ENCODE data around the gene MON2.
"Not testable (repeated sequence)": the region's sequence is repeated elsewhere in the genome, so short reads cannot be mapped to it uniquely, and the experiment has no call there.

Gene MON2, protein sequence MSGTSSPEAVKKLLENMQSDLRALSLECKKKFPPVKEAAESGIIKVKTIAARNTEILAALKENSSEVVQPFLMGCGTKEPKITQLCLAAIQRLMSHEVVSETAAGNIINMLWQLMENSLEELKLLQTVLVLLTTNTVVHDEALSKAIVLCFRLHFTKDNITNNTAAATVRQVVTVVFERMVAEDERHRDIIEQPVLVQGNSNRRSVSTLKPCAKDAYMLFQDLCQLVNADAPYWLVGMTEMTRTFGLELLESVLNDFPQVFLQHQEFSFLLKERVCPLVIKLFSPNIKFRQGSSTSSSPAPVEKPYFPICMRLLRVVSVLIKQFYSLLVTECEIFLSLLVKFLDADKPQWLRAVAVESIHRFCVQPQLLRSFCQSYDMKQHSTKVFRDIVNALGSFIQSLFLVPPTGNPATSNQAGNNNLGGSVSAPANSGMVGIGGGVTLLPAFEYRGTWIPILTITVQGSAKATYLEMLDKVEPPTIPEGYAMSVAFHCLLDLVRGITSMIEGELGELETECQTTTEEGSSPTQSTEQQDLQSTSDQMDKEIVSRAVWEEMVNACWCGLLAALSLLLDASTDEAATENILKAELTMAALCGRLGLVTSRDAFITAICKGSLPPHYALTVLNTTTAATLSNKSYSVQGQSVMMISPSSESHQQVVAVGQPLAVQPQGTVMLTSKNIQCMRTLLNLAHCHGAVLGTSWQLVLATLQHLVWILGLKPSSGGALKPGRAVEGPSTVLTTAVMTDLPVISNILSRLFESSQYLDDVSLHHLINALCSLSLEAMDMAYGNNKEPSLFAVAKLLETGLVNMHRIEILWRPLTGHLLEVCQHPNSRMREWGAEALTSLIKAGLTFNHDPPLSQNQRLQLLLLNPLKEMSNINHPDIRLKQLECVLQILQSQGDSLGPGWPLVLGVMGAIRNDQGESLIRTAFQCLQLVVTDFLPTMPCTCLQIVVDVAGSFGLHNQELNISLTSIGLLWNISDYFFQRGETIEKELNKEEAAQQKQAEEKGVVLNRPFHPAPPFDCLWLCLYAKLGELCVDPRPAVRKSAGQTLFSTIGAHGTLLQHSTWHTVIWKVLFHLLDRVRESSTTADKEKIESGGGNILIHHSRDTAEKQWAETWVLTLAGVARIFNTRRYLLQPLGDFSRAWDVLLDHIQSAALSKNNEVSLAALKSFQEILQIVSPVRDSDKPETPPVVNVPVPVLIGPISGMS (N-terminal part only)

DNA sequence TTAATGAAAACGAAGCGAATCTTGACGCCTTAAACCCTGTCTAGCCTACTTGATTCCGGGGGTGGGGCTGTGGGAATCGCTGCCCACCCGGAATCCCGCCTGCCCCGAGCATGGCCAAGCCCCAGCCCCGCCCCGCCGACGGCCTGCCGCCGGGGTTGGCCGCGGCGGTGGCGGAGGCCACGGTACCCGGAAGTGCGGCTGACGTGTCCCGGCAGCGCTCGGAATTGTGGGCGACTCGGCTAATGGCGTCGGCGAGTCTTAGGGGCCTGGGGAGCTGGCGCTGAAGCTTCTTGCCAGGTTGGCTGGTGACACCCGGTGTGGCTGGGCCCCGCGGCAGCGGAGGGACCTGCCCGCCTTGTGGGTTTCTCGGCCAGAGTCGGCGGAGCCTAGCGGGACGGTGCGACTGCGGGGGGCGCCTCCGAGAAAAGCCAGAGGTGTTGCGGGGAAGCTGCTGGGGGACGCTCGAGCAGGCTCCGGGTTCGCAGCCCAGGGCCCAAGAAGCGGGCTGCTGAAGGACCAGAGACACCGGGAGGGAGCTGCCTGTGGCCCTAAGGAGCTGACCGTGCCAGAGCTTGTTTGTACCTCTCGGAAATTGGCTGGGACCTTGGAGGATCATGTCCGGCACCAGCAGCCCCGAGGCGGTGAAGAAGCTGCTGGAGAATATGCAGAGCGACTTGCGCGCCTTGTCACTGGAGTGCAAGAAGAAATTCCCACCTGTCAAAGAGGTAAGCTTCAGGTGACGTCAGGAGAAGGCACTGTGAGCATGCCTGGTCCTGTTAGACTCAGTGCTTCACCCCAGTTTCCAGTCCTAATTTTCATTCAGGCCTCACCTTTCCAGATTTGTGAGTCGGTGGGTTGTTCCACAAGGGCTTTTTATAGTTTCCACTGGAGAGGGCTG lies at the start of gene MON2:
Gene MON2, plus strand, starts transcription at position 233 of the 898 bp plus-strand sequence. Its CDS starts 382 bp downstream, at position 615.
- DNase-seq, result peak; percentile 88

DNA sequence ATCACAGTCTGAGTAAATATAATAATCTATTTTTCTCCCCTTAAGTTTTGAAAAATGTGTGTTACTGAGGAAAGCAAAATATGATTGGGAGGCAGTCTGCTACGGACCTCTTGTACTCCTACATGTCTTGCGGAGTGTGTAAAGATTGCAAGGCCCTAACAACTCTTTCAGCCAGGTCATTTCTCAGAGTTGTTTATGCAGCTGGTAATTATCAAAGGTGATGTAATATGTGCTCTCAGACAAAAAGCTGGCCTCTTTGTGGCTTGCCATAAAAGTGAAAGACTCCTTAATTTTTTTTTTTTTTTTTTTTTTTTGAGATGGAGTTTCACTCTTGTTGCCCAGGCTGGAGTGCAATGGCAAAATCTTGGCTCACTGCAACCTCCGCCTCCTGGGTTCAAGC lies 40.5 kb upstream of the MON2 start:
- DNase-seq, result no peak

DNA sequence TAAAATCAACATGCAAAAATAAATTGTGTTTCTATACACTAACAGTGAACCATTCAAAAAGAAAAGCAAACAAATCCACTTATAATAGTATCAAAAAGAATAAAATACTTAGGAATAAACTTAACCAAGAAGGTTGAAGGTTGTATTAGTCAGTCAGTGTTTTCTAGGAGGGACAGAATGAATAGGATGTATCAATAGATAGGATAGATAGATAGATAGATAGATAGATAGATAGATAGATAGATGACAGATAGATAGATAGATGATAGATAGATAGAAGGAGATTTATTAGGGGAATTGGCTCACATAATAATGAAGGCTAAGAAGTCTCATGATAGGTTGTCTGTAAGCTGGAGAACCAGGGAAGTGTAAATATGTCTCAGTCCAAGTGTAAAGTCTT lies 37.2 kb upstream of the MON2 start:
- no peak for DNase-seq

DNA sequence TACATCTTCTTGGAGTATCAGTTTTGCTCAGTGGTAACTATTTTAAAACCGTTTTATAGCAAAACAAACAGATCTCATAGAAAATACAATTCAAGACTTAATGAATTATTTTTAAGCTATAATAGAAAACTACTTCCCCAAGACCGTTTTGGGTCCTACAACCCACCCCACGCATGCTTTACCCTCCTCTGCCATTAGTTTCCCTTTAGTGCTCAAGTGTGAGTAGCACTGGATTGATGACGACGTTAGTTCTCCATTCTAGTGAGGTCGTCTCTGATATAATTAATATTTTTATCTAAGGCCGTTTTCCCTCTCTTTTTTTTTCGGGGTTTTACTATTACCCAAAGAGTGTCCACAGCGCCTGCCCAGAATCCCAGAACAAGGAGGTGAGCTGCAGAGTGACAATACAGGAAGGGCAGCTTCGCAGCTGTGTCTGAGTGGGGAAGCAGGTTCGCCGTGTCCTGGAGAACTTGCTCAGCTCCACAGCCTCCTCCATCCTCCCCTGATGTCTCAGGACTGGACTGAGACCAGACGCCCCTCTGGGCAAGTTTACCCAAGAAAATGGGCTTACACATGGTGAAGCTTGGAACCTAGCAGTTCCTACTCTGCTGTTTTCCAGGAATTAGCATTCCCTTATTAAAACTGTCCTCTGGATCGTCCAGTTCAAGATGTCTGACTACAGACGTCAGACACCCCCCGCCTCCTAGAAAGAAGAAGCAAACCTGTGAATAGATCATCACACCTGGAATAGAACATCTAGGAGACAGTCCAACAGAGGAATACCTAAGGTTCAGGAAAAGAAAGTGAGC lies 31.9 kb upstream of the MON2 start:
- DNase-seq, result peak; percentile 5

DNA sequence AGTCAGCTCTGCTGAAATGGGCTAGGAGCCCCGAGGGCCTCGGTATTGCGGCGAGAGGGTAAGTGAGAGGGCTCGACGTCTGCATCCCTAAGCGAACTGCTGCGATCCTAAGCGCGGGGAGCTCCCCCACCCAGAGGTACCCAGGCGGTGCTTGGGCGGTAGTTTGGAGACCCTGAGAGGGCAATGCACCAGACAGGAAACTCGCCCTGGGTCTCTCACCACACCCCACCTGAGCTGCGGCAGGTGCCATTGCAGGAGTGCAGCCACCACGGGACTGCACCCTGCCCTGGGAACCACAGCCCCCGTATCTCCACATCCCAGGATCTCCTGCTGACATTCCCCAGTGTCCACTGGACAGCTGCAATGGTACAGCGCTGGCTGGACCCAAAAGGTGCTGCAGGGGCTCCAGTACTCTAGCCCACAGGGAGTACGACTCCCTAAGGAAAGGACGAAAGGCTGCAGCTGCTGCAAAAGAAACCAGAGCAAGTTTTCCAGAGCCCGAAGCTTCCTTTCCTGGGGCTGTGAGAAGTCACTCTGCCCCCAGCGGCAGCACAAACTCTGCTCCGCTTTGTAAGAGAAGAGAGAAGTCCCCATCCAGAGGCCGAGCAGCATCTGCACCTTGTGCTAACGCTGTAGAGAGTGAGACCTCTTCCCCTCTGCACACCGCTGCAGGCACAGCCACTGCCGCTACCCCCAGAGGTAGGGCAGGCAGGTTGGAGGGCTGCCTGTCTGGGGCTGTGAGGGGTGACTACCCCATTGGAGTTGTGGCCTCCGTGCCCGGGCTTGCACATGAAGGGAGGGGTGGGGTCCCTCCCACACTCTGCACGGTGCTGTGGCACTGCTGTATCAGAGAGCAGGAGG lies 31.1 kb upstream of the MON2 start:
- peak; percentile 56 for DNase-seq

DNA sequence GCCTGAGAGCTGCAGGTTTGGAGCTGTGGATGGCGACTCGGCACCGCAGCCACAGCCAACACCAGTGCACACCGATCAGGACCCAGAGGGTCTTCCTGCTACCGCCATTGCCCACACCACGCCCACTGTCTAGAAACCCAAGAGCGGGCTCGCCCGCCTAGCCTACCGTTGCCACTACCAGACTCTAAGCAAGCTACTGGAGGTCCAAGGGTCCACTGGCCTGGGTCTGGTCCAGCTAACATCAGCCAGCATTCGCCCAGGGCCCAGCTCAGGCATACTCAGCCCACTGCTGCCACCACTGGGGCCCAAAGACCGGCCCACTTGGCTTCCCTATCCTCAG lies 30.5 kb upstream of the MON2 start:
- DNase-seq, result no peak

DNA sequence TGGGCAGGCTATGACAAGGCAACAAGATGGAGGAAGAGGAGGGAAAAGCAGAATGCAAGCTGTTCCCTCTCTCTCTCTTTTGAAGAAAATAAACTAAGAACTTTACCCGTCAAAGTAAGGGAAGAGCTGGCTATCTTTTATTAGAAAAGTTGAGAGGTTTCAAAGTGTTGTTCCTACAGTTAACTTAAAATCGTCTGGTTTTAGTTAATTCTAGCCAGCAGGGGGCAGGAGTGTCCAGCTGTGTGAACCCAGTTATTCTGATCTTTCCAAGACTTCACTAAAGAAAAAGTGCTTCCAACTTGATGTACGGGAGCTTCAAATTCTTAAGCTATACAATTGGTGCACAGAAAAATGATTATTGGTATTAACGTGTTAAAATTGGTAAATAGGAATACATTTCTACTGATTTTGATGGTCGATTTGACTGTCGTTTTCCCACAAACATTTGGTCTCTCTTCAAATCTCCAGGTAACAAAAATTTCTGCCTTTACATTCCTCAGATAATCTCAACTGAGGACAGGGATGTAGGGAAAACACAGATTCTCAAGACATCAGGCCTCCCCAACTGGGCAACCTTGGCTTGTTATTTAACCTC lies 28.4 kb upstream of the MON2 start:
- DNase-seq, result peak; percentile 66

DNA sequence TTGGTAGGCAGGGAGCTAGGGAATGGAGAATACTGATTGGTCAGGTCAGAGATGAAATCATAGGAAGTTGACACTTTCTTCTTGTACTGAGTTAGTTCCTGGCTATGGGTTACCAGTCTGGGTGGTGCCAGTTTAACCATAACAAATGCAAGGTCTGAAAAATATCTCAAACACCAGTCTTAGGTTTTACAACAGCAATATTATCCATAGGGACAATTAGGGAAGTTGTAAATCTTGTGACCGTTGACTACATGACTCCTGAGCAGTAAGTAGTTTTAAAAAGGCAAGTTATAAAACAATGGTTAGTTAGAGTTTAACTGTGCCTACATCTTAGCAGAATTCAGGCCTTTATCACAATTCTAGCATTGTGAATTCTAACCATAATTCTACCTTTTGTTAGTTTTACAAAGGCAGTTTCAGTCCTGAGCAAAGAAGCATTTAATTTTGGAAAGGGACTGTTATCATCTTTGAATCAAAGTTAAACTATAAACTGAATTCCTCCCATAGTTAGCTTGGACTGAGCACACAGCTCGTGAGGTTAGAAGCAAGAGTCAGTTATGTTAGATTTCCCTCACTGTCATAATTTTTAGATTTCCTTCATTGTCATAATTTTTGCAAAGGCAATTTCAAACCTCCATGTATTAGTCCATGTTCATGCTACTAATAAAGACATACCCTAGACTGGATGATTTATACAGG lies 19.7 kb upstream of the MON2 start:
- no peak for DNase-seq

DNA sequence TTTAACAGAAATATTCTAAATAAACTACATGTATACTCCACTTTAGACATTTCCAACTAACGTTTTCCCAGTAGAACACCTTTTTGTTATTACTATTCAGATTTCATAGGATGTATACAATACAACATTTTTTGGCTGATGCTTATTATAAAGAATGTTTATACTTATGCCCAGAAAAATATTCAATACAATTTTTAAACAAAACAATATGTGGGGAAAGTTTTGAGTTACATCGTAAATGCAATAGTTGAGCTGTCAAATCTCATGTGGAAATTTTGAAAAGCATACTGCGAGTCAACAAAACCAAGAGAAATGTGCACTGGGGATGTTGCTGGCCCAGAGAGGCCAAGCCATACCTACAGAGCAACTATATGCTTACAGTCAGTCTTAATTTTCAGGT lies 18.2 kb upstream of the MON2 start:
- no peak for DNase-seq

DNA sequence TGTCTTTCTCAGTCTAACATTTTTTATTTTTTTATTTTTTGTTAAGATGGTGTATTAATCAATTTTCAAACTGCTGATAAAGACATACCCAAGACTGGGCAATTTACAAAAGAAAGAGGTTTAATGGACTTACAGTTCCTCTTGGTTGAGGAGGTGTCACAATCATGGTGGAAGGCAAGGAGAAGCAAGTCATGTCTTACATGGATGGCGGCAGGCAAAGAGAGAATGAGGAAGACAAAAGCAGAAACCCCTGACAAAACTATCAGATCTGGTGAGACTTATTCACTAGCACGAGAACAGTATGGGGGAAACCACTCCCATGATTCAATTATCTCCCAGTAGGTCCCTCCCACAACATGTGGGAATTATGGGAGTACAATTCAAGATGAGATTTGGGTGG lies 11.2 kb upstream of the MON2 start:
- not testable (repeated sequence) for DNase-seq

DNA sequence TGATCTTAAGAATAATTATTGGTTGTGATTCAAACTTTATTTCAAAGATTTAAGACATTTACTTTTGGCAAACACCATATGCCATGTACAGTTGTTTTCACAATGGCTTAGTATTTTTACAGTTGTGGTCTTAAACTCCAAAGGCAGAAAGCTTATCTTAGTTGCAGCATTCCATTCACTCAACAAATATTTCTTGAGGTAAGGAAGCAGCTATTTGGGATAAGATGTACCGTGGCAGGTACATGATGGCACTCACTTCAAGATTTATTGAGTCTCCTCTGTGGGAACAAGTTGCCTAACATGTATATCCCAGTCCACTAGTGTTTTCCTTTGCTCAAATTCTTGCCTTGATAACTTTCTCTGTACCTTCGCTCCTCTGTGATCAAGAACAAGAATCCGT lies 8.0 kb upstream of the MON2 start:
- no peak for DNase-seq

DNA sequence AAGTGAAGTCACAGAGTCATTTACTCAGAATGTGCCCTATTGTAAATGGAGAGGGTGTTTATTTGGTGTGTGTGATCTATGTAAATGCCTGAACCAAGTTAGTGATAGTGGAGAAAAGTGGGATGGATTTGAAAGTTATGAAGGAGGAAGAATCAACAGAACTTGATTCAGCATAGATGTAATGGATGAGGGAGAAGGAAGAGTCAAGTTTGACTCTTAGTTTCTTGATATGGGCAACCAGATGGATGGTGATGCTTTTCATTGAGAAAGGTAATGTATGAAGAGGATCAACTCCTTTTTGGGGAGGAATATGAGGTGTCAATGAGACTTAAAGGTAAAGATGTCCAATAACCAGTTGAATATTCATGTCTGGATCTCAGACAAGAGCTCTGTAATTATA lies 6.7 kb upstream of the MON2 start:
- DNase-seq, result no peak

DNA sequence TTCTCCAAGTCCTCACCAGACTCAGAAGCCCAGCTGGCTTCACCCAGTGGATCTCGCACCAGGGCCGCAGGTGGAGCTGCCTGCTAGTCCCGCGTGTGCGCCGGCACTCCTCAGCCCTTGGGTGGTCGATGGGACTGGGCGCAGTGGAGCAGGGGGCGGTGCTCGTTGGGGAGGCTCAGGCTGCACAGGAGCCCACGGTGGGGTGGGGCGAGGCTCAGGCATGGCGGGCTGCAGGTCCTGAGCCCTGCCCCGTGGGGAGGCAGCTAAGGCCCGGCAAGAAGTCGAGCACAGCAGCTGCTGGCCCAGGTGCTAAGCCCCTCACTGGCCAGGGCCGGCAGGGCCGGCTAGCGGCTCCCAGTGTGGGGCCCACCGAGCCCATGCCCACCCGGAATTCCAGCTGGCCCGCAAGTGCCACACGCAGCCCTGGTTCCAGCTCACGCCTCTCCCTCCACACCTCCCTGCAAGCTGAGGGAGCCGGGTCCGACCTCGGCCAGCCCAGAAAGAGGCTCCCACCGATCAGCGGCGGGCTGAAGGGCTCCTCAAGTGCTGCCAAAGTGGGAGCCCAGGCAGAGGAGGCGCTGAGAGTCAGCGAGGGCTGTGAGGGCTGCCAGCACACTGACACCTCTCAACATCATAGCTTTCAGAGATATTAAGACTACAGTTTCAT lies 5.3 kb upstream of the MON2 start:
- DNase-seq, result not testable (repeated sequence)

DNA sequence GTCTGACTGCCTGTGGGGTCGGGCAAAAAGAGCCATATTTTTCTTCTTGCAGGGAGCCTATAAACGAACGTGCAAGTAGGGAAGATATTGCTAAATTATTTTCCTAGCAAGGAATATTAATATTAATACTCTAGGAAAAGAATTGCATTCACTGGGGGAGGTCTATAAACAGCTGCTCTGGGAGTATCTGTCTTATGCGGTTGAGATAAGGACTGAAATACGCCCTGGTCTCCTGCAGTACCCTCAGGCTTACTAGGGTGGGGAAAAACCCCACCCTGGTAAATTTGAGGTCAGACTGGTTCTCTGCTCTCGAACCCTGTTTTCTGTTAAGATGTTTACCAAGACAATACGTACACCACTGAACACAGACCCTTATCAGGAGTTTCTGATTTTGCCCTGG lies 3.4 kb upstream of the MON2 start:
- DNase-seq, result not testable (repeated sequence)

DNA sequence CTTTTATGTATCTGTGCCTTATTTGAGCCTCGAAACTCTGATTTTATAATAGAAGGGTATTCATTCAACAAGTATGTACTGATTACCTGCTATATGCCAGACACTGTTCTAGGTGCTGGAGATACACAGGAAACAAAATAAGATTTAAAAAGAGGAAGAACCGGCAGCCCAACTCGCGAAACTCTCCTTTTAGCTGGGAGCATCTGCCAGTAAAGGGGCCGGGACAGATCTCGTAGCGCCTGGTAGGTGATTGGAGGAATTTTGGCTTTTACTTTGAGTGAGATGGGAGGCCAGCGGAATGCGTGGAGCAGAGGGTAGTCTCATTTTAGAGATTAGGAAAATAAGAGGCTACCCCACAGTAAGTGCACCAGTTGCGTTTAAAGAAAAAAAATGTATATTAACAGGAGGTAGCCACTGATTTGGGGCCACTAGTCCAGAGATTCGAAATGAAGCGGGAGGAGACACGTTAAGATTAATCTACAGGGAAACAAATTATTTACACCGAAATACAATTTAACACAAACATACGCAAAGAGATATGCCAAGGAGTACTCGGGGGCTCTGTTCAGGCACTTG lies 520 bp upstream of the MON2 start:
- peak; percentile 29 for DNase-seq

DNA sequence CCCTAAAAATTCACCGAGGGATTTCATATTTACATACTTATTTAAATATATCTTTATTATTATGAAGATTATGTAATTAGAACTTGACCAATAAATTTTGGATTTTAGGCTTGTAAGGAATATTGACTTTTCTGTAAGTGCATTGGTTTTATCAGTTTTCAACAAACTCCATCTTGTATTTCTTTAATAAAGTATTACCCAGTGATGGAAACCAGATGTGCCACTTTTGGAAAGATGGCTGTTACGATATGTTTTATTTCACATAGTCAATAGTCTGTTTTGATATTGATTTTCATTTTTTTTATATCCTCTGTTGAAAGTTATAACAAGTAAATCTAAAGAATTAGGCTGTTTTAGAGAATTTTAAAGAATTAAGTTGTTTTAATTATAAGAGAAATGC lies 1.8 kb downstream of the MON2 start:
- DNase-seq, result no peak

DNA sequence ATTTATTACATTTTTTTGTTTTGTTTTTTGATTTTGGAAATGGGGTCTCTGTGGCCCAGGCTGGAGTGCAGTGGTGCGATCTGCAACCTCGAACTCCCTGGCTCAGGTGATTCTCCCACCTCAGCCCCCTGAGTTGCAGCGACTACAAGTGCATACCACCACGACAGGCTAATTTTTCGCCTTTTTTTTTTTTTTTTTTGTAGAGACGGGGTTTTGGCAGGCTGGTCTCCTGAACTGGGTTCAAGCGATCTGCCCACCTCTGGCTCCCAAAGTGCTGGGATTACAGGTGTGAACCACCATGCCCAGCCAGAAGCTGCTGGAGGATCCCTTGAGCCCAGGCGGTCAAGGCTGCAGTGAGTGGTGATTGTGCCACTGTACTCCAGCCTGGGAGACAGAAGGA lies 2.3 kb downstream of the MON2 start:
- DNase-seq, result no peak

DNA sequence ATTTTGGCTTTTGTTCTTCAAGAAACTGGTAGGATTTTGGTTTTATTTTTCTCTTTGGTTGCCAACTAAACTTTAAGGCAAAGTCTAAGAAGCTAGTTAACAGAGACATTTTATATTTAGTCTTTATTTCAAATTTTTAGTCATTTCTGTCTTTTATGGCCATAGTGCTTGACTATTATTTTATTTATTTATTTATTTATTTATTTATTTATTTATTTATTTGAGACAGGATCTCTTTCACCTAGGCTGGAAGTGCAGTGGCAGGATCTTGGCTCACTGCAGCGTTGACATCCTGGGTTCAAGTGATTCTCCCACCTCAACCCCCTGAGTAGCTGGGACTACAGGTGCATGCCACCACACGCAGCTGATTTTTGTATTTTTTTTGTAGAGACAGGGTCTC lies 3.1 kb downstream of the MON2 start:
- no peak for DNase-seq

DNA sequence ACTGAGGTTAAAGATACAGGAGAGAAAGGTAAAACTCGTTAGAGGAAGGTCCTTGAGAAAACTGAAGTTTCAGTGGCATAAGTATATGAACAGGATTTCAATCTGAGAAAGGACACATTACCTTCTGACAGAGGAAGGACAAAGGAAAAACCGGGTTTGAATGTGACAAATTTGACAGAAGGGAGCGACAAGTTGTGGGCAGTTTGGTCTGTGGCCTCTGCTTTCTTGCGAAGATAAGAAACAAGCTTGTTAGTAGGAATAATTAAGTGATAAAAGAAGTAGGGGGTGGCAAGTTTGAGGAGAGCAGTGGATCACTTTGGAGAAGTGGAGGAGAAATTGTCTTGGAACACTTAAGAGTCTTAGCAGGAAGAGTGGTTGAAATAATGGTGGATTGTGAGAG lies 5.1 kb downstream of the MON2 start:
- DNase-seq, result no peak
